GM12891 (cell line): ENCODE results near the gene ARHGAP40.

Experiments used
- POLR2A ChIP-seq: IDR thresholded peaks from 2 replicates; pipeline ENCODE4 v1.6.1; 2011; ENCODE audit warnings: low read depth, low read length, control low read depth
- POLR2AphosphoS5 ChIP-seq: IDR thresholded peaks from 2 replicates; pipeline ENCODE4 v1.6.1; 2011; ENCODE audit warnings: low read depth, low read length, control low read depth
- POU2F2 ChIP-seq: IDR thresholded peaks from 2 replicates; pipeline ENCODE4 v1.6.1; 2011; ENCODE audit warnings: low read depth, mild to moderate bottlenecking, control low read depth, low read length, moderate library complexity
- TAF1 ChIP-seq: IDR thresholded peaks from 2 replicates; pipeline ENCODE4 v1.6.1; 2011; ENCODE audit warnings: low read depth, low read length, control low read depth

GRCh38 chr20:38700141-38700540 is 98.5 kb downstream of the ARHGAP40 start:
- TF ChIP-seq POLR2A (no peak), POLR2AphosphoS5 (no peak), TAF1 (no peak), POU2F2 (no peak)
